ENCODE results near the gene NLGN2. TPM values are rescaled to one million over a fixed set of nuclear protein-coding genes. Genes with fewer than 3 reads are reported as not detected.

NLGN2 gene
- total RNA-seq, 1 donor: 5.8 TPM

DNA sequence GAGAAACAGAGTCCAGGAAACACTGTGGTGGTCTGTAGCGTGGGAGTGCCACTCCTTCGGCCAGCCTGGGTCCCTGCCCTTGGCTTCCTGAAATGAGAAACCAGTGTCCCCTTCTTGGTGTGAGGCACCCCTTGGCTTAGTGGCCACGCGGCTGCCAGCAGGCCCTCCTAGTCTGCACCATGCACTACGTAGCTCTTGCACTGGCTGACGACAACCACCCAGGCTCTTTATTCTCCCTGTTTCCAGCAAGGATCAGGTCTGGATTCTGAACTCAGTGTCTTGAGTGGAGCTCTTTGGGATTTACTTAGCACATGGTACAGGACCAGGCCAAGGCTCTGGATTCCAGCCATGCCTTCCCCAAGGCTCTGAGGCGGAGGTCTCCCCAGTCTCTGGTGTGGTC is 19.9 kb downstream of the NLGN2 start:
- Histone ChIP-seq H3K27ac (ENCODE audit: low read depth, low read length) (no peak overlapping the region), H2AFZ (ENCODE audit: low read length) (no peak overlapping the region), H3K27me3 (ENCODE audit: insufficient read depth, low read length) (no peaks in the 10 kb centered on the region), H3K4me2 (ENCODE audit: insufficient read depth, low read length) (no peak overlapping the region), H3K79me2 (ENCODE audit: insufficient read depth, low read length) (no peaks in the 10 kb centered on the region), H3K4me1 (ENCODE audit: insufficient read depth, low read length) (no peaks in the 10 kb centered on the region), H3K4me3 (ENCODE audit: insufficient read depth, low read length) (no peak overlapping the region), H3K36me3 (ENCODE audit: insufficient read depth, low read length) (no peaks in the 10 kb centered on the region), H3K9me3 (ENCODE audit: low read depth, low read length) (no peaks in the 10 kb centered on the region), H4K20me1 (ENCODE audit: insufficient read depth, low read length) (no peaks in the 10 kb centered on the region)
- DNase-seq (ENCODE audit: insufficient read length, low spot score, missing footprints): peak; percentile 83
- TF ChIP-seq, protein P1, sequence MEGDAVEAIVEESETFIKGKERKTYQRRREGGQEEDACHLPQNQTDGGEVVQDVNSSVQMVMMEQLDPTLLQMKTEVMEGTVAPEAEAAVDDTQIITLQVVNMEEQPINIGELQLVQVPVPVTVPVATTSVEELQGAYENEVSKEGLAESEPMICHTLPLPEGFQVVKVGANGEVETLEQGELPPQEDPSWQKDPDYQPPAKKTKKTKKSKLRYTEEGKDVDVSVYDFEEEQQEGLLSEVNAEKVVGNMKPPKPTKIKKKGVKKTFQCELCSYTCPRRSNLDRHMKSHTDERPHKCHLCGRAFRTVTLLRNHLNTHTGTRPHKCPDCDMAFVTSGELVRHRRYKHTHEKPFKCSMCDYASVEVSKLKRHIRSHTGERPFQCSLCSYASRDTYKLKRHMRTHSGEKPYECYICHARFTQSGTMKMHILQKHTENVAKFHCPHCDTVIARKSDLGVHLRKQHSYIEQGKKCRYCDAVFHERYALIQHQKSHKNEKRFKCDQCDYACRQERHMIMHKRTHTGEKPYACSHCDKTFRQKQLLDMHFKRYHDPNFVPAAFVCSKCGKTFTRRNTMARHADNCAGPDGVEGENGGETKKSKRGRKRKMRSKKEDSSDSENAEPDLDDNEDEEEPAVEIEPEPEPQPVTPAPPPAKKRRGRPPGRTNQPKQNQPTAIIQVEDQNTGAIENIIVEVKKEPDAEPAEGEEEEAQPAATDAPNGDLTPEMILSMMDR (IDR thresholded peaks at IDR 0.05; ENCODE audit: extremely low read depth, low read depth, low read length): no peak

DNA sequence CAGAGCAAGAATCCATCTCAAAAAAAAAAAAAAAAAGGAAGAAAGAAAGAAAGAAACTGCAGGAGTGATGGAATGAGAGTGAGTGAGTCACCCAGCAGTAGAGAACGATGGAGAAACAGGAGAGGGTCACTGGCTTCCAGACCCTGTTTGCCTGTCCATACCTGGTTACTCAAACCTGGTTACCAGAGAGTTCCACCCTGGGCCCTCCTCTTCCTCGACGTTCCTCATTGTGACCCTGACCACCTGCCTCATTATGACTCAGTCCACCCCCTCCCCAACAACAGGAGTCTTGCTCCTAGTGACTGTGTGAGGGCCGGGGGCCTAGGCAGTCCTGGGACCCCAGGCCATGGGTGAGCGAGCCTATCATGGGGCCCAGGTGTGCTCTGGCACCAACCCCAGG is 20.9 kb downstream of the NLGN2 start, which contains the start of gene SPEM3:
Gene SPEM3 (plus strand): TSS at position 301 of the 400 bp plus-strand sequence. CDS start 46 bp downstream, at position 347.
- Histone ChIP-seq H2AFZ (ENCODE audit: low read length) (no peak within 1 kb of the TSS), H3K9me3 (ENCODE audit: low read depth, low read length) (no peaks in the 10 kb centered on the region), H3K27ac (ENCODE audit: low read depth, low read length) (no peak within 1 kb of the TSS), H3K36me3 (ENCODE audit: insufficient read depth, low read length) (no peaks in the 10 kb centered on the region), H3K79me2 (ENCODE audit: insufficient read depth, low read length) (no peaks in the 10 kb centered on the region), H3K27me3 (ENCODE audit: insufficient read depth, low read length) (no peaks in the 10 kb centered on the region), H4K20me1 (ENCODE audit: insufficient read depth, low read length) (no peaks in the 10 kb centered on the region), H3K4me3 (ENCODE audit: insufficient read depth, low read length) (no peak within 1 kb of the TSS), H3K4me2 (ENCODE audit: insufficient read depth, low read length) (no peak within 1 kb of the TSS), H3K4me1 (ENCODE audit: insufficient read depth, low read length) (no peaks in the 10 kb centered on the region)
- DNase-seq (ENCODE audit: insufficient read length, low spot score, missing footprints): peak; percentile 85
- TF ChIP-seq, protein P1 (IDR thresholded peaks at IDR 0.05; ENCODE audit: extremely low read depth, low read depth, low read length): no peak

DNA sequence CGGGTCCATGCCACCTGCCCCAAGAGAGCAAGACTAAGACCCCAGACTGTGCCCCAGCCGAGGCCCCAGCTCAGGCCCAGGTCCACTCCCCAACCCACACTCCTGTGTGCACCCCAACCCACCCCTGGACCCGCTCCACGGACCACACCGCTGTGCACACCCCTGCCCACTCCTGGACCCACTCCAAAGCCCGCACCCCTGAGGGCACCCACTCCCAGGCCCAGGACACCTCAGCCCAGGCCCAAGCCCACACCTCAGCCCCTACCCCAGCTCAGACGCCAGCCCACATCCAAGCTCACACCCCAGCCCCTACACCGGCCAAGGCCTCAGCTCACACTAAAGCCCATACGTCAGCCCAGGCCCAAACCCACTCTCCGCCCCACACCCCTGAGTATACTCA is 22.1 kb downstream of the NLGN2 start:
- TF ChIP-seq, protein P1 (IDR thresholded peaks at IDR 0.05; ENCODE audit: extremely low read depth, low read depth, low read length): no peak

DNA sequence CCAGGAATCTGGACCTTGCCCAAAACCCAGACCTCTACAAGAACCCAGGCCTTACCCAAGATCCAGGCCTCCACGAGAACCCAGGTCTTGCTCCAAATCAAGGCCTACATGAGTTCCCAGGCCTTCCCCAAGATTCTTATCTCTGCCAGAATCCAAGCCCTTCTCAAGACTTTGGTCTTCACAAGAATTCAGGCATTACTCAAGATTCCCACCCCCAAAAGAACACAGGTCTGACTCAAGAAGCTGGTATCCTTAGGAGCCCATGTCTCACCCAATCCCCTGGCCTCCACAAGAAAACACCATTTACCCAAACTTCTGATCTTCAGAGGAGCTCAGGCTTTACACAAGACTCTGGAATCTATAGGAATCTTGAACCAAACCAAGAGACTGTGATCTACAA is 23.6 kb downstream of the NLGN2 start:
- DNase-seq (ENCODE audit: insufficient read length, low spot score, missing footprints): no peak

More for the DNA sequence above, 22.1 kb downstream of the NLGN2 start:
- DNase-seq (ENCODE audit: insufficient read length, low spot score, missing footprints): no peak
- H4K20me1 ChIP-seq (ENCODE audit: insufficient read depth, low read length): no peaks in the 10 kb centered on the region
- no peak overlapping the region for H3K27ac ChIP-seq (ENCODE audit: low read depth, low read length)
- no peak overlapping the region for H3K4me3 ChIP-seq (ENCODE audit: insufficient read depth, low read length)
- H3K79me2 ChIP-seq (ENCODE audit: insufficient read depth, low read length): no peaks in the 10 kb centered on the region
- no peak overlapping the region for H3K4me2 ChIP-seq (ENCODE audit: insufficient read depth, low read length)
- no peaks in the 10 kb centered on the region for H3K27me3 ChIP-seq (ENCODE audit: insufficient read depth, low read length)
- no peak overlapping the region for H2AFZ ChIP-seq (ENCODE audit: low read length)
- no peaks in the 10 kb centered on the region for H3K4me1 ChIP-seq (ENCODE audit: insufficient read depth, low read length)
- H3K9me3 ChIP-seq (ENCODE audit: low read depth, low read length): no peaks in the 10 kb centered on the region
- no peaks in the 10 kb centered on the region for H3K36me3 ChIP-seq (ENCODE audit: insufficient read depth, low read length)

More for the DNA sequence above, 23.6 kb downstream of the NLGN2 start:
- Histone ChIP-seq H3K36me3 (ENCODE audit: insufficient read depth, low read length) (no peaks in the 10 kb centered on the region), H3K79me2 (ENCODE audit: insufficient read depth, low read length) (no peaks in the 10 kb centered on the region), H3K27me3 (ENCODE audit: insufficient read depth, low read length) (peaks cover 3% of the 10 kb centered on the region), H3K9me3 (ENCODE audit: low read depth, low read length) (no peaks in the 10 kb centered on the region), H3K4me1 (ENCODE audit: insufficient read depth, low read length) (peaks cover 7% of the 10 kb centered on the region), H2AFZ (ENCODE audit: low read length) (no peak overlapping the region), H3K27ac (ENCODE audit: low read depth, low read length) (no peak overlapping the region), H3K4me2 (ENCODE audit: insufficient read depth, low read length) (no peak overlapping the region), H4K20me1 (ENCODE audit: insufficient read depth, low read length) (no peaks in the 10 kb centered on the region), H3K4me3 (ENCODE audit: insufficient read depth, low read length) (no peak overlapping the region)
- TF ChIP-seq, protein P1 (IDR thresholded peaks at IDR 0.05; ENCODE audit: extremely low read depth, low read depth, low read length): no peak
